Activated gamma-delta T cell (primary cell): ENCODE data around the gene XKR7.

ENCODE experiments used
- DNase-seq: peaks from one replicate; lab custom pipeline; 2025; lab: John Stamatoyannopoulos, UW

The XKR7 gene

DNA sequence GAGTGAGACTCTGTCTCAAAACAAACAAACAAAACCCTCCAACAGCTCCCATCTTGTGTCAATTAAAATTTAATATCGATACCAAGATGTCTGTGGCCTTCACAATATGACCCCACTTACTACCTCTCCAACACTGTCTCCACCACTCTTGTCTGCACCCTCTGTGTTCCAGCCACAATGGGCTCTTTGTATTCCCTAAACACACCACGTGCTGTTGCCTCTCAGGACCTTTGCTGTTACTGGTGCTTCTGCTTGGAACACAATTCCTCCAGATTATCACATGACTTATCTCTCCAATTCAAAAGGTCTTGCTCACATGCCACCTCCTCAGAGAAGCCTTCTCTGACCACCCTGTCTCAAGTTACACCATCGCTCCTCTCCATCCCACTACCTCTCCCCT is 78.0 kb downstream of the XKR7 start:
- DNase-seq = no peak

DNA sequence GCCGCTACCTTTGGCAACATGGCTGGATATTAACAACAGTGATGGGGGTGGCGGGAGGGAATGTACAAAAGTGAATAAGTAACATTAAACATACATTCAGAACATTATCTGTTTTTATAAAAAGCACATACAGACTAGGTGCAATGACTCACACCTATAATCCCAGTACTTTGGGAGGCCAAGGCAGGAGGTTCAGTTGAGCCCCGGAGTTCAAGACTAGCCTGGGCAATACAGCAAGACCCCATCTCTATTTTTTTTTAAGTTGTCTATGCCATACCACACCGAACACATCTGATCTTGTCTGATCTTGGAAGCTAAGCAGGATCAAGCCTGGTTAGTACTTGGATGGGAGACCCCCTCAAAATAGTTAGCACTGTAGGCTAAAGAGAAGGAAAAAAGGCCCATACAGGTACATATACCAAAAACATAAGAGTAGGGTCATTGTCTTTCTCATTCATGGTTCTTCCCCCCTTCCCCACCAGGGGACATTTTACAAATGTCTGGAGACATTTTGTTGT is 82.4 kb downstream of the XKR7 start:
- DNase-seq = no peak

DNA sequence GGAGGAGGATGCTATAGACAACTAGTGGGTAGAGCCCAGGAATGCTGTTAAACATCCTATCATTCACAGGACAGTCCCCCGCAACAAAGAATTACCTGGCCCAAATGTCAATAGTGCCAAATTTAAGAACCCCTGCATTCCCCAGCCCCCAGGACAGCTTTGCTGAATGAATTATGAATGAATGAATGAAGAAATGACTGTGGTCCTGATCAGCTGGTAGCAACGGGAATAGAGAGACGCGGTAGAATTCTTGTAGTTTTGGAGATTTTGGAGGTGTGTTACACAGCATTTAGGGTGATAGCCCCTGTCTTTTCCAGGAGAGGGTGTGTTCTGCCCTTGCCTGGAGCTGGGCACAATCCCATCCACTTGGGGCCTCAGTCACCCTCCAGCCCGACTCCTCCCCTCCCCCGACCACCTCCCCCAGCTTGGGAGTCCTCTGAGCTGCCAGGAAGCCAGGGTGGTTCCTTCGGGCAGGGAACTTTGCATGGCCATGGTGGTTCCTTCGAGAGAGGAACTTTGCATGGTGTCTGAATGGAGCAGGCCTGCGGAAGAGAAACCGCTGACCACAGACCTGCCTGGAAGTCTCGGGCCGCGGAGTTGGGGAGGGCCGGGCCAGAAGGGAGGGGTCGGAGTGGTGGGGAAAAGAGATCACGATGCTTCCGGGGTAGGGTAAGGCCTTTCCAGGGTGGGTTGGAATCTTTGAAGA is 83.1 kb downstream of the XKR7 start:
- DNase-seq = no peak

DNA sequence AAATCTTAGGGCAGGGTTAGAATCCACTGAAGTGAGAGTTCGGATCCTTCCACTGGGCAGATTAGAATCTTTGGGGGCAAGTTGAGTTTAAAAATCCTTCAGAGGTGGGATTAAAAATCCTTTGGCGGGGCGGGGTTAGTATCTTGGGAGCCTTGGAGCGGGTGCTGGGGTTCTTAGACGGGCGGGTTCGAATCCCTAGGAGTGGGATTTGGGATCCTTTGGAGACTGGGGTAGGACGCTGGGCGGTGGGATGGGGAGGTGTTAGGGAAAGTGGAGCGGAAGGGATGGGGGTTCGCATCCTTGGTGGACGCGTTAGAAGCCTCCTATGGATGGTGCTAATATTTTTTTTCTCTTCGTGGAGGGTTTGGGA is 83.8 kb downstream of the XKR7 start:
- no peak for DNase-seq

DNA sequence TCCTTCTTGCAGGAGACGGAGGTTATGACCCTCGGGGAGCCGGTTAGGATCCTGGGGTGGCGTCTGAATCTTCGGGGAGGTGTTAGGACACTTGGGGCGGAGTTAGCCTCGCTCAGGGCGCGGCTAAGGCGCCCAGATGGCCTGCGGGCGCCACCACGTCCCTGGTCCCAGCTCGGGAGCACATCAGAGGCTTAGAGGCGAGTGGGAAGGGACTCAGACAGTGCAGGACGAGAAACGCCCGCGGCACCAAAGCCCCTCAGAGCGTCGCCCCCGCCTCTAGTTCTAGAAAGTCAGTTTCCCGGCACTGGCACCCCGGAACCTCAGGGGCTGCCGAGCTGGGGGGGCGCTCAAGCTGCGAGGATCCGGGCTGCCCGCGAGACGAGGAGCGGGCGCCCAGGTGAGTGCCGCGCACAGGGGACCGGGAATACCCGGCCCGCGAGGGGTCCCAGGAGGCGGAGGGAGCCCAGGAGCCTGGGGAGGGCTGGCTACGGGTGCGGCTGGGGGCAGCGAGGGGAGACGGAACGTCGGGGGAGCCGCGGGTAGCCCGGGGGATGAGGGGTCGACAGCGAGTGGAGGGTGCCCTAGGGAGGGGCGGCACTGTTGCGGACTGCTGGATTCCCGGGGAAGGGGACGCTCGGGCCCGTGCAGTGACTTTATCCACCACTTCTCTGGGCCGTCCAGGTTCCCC is 84.3 kb downstream of the XKR7 start, which contains the start of gene HCK:
HCK (plus strand) TSS at position 153 of the 688 bp plus-strand sequence.
- DNase-seq = no peak

DNA sequence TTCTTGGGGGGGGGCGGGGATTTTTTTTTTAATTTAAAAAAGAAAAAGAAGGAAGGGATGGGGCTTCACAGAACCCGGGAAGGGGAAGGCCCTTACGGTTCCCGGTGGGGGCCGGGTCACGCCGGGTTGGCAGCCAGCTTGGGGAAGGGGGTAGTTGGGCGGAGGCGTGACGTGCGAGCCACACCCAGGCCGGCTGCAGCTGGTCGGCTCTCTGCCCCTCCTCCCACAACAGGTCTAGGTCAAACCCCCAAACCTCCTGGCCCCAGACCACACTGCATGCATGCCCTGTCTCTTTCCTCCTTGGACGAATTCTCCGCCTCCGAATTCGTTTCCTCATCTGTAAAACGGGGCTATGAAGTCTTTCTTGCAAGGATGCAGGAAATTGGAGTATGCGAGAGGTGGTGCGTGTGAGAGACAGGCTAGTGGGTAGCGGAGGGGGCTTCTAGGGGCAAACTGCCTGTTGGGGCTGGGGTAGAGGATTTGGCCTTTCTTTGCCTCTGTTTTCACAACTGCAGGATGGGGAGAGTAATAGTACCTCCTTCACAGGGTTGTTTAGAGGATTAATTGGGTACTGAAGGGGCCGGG is 84.9 kb downstream of the XKR7 start:
- no peak for DNase-seq
